GM12874 (cell line): ENCODE results near the gene ITGA1.

Source experiments
- CTCF ChIP-seq: IDR thresholded peaks from 2 replicates; pipeline ENCODE4 v1.5.1; 2011; ENCODE audit warnings: low read depth, mild to moderate bottlenecking, control low read depth, low read length, moderate library complexity; ENCODE audit not compliant: insufficient read depth

ITGA1 gene

GRCh38 chr5:52893105-52893504 is 105.4 kb downstream of the ITGA1 start:
- TF ChIP-seq CTCF, result no peak

GRCh38 chr5:52893863-52894262 is 106.1 kb downstream of the ITGA1 start:
- TF ChIP-seq CTCF, result no peak

- TF ChIP-seq CTCF, result no peak
Observed at GRCh38 chr5:52894451-52894850, 106.7 kb downstream of the ITGA1 start.

- no peak for TF ChIP-seq CTCF
Observed at GRCh38 chr5:52895075-52895474, 107.4 kb downstream of the ITGA1 start.

- no peak for TF ChIP-seq CTCF
Observed at GRCh38 chr5:52895572-52896413, 108.1 kb downstream of the ITGA1 start.

- no peak for TF ChIP-seq CTCF
Observed at GRCh38 chr5:52896534-52897237, 109.0 kb downstream of the ITGA1 start.

- TF ChIP-seq CTCF, result no peak
Observed at GRCh38 chr5:52897238-52897614, 109.5 kb downstream of the ITGA1 start.
